Gastroesophageal sphincter (tissue), 3 donors: ENCODE results near the gene KLHL6.

Experiments
- POLR2A ChIP-seq, 2 donors: fragments of 450-650 bp; IDR thresholded peaks; one replicate each; pipeline ENCODE4 v1.6.1; 2017; ENCODE audit warnings: antibody characterized with exemption in 2 of 2, mild to moderate bottlenecking in 2 of 2, moderate library complexity in 1 of 2
- POLR2AphosphoS5 ChIP-seq: sonication (generic); formaldehyde crosslinking; IDR thresholded peaks from one replicate; pipeline ENCODE4 v1.6.1; 2017; ENCODE audit warnings: antibody characterized with exemption
- TF ChIP-seq, protein P1 (sequence below), 4 experiments: fragments of 200-600 bp in 2 of 4; fragments of 450-650 bp in 2 of 4; sonication (generic) in 1 of 4; IDR thresholded peaks; one replicate each; pipeline ENCODE4 v1.5.1; 2017 to 2019; ENCODE audit warnings: antibody characterized with exemption in 4 of 4, mild to moderate bottlenecking in 2 of 4, moderate library complexity in 2 of 4

DNA sequence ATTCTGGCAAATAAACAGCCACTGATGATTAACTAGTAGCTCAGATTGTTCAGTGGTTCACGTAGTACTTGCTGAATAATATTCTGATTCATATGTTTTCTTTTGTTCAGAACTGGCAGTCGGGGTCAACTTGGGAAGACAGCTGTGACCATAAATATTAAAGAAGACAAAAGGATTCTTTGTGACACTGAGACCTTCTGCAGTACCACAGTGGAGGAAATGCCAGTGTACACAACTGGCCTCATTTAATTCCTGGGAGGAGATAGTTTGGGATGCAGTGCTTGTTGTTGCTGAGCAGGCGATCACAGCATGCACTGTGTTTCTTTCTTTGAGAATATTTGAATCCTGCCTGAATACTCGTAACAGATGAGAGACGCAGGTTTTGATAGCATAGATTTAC, 100.4 kb downstream of the KLHL6 start:
- TF ChIP-seq POLR2A (IDR thresholded peaks at IDR 0.05) (no peak), POLR2AphosphoS5 (no peak)
- TF ChIP-seq, protein P1, sequence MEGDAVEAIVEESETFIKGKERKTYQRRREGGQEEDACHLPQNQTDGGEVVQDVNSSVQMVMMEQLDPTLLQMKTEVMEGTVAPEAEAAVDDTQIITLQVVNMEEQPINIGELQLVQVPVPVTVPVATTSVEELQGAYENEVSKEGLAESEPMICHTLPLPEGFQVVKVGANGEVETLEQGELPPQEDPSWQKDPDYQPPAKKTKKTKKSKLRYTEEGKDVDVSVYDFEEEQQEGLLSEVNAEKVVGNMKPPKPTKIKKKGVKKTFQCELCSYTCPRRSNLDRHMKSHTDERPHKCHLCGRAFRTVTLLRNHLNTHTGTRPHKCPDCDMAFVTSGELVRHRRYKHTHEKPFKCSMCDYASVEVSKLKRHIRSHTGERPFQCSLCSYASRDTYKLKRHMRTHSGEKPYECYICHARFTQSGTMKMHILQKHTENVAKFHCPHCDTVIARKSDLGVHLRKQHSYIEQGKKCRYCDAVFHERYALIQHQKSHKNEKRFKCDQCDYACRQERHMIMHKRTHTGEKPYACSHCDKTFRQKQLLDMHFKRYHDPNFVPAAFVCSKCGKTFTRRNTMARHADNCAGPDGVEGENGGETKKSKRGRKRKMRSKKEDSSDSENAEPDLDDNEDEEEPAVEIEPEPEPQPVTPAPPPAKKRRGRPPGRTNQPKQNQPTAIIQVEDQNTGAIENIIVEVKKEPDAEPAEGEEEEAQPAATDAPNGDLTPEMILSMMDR (IDR thresholded peaks at IDR 0.05), result no peak
